Activated CD4-positive, alpha-beta T cell treated with anti-CD3 and anti-CD28 coated beads, Interleukin-2, amount 50 U/mL, for 24 hours (primary cell): ENCODE data around the gene NR6A1.

ENCODE experiments used
- DNase-seq, 2 donors: peaks; one replicate each; pipeline ENCODE4 v3.0.0-alpha.2; 2020; ENCODE audit warnings: low read depth in 1 of 2, low spot score in 1 of 2

NR6A1 gene

GRCh38 chr9:124662561-124662960, 108.5 kb downstream of the NR6A1 start:
- DNase-seq, result no peak

- no peak for DNase-seq
Observed at GRCh38 chr9:124661271-124661670, 109.8 kb downstream of the NR6A1 start.

- no peak for DNase-seq
Observed at GRCh38 chr9:124660341-124660801, 110.7 kb downstream of the NR6A1 start.

- peak in 1 of 2 donors; percentile 28 for DNase-seq
Observed at GRCh38 chr9:124659099-124659659, 111.9 kb downstream of the NR6A1 start.

GRCh38 chr9:124658165-124659017, 112.7 kb downstream of the NR6A1 start:
- peak in 1 of 2 donors; percentile 27 for DNase-seq

- DNase-seq, result no peak
Observed at GRCh38 chr9:124657516-124657915, 113.6 kb downstream of the NR6A1 start.

- no peak for DNase-seq
Observed at GRCh38 chr9:124654431-124654830, 116.7 kb downstream of the NR6A1 start.

- no peak for DNase-seq
Observed at GRCh38 chr9:124652615-124653393, 118.3 kb downstream of the NR6A1 start.

GRCh38 chr9:124652203-124652602, 118.9 kb downstream of the NR6A1 start:
- no peak for DNase-seq

GRCh38 chr9:124645274-124645673, 125.8 kb downstream of the NR6A1 start:
- no peak for DNase-seq

- no peak for DNase-seq
Observed at GRCh38 chr9:124639637-124640036, 131.5 kb downstream of the NR6A1 start.

- DNase-seq, result no peak
Observed at GRCh38 chr9:124635285-124635684, 135.8 kb downstream of the NR6A1 start.

- DNase-seq, result no peak
Observed at GRCh38 chr9:124632077-124632621, 139.0 kb downstream of the NR6A1 start.

- no peak for DNase-seq
Observed at GRCh38 chr9:124631326-124631725, 139.8 kb downstream of the NR6A1 start.

GRCh38 chr9:124629600-124629999, 141.5 kb downstream of the NR6A1 start:
- no peak for DNase-seq

GRCh38 chr9:124628741-124629140, 142.4 kb downstream of the NR6A1 start:
- DNase-seq, result no peak

GRCh38 chr9:124626276-124626675, 144.8 kb downstream of the NR6A1 start:
- DNase-seq, result no peak

- DNase-seq, result no peak
Observed at GRCh38 chr9:124625087-124625486, 146.0 kb downstream of the NR6A1 start.

GRCh38 chr9:124624735-124624992, 146.4 kb downstream of the NR6A1 start:
- DNase-seq, result no peak

GRCh38 chr9:124623966-124624734, 147.0 kb downstream of the NR6A1 start:
- DNase-seq, result no peak

- DNase-seq, result no peak
Observed at GRCh38 chr9:124622882-124623281, 148.2 kb downstream of the NR6A1 start.
